ENCODE results near the gene TIMM44. TPM values are rescaled to one million over a fixed set of nuclear protein-coding genes. Genes with fewer than 3 reads are reported as not detected.
"Not testable (repeated sequence)": the region's sequence is repeated elsewhere in the genome, so short reads cannot be mapped to it uniquely, and the experiment has no call there.

Gene TIMM44
- polyA plus RNA-seq, 1 donor: 54.9 TPM

DNA sequence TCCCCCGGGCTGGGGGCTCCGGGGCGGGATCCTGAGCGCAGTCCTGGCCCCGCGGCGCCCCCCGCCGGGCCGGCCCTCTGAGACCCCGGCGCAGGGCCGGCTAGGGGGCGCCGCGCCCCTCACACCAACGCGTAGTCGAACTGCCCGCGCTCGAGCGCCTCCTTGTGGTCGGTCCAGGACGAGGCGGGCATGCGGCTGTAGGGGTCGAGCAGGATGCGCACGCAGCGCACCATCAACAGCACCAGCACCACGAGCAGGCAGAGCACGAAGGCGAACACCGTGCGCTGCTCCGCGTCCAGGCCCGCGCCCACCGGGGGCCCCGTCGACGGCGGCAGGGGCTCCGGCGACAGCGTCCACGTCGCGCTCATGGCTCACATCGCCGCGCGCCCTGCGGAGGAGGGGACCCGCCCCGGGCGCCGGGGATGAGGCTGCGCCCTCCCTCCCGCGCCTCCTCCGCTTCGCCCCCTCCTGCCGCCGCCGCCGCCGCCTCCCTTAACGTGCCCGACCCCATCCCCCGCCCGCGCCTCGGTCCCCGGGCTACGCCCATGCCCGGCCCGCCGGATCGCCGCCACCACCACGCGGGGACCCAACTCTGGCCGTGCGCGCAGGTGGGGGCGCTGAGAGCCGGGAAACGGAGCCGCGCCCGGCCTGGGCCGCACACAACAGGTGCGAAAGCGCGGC, 18.2 kb downstream of the TIMM44 start:
- DNase-seq: peak; percentile 80

DNA sequence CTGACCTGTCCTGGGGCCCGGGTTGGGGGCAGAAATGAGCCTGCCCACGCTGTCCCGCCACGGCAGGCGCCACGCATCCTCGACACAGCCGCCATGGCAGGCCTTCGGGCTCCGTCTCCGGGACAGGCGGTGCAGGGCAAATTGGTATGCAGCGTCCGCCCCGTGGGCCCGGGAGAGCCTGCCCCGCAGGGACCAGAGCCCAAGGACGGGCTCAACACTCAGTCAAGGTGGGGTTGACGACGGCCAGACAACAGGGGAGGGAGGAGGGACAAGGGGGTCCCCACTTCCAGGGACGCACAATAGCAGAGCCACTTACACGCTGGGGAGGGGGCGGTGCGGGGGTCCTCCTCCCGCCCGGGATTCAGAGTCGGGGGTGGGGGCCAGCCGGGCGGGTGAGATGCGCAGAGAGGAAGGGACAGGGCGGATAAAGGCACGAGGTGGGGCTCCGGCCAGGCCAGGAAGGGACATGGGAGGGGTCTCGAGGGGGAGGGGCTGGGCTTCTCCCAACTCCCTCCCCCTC, 18.8 kb downstream of the TIMM44 start:
- DNase-seq: no peak

DNA sequence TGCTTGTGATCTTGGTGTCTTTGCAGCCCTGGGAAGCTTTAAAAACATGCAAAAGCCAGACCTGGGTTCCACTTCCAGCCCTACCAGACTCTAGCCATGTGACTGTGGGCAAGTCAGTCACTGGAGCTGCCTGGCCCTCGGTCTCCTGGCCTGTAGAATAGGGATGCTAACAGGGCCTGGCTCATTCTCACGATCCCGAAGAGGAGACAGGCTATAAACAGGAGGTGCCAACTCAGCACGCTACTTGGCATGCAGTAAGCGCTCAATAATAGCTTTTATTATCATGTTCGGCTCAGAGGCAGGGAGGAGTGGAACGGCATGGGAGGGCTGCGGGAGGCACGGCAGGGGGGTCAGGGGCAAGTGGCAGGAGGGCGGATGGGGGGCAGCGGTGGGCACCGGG, 19.2 kb downstream of the TIMM44 start:
- DNase-seq: no peak

DNA sequence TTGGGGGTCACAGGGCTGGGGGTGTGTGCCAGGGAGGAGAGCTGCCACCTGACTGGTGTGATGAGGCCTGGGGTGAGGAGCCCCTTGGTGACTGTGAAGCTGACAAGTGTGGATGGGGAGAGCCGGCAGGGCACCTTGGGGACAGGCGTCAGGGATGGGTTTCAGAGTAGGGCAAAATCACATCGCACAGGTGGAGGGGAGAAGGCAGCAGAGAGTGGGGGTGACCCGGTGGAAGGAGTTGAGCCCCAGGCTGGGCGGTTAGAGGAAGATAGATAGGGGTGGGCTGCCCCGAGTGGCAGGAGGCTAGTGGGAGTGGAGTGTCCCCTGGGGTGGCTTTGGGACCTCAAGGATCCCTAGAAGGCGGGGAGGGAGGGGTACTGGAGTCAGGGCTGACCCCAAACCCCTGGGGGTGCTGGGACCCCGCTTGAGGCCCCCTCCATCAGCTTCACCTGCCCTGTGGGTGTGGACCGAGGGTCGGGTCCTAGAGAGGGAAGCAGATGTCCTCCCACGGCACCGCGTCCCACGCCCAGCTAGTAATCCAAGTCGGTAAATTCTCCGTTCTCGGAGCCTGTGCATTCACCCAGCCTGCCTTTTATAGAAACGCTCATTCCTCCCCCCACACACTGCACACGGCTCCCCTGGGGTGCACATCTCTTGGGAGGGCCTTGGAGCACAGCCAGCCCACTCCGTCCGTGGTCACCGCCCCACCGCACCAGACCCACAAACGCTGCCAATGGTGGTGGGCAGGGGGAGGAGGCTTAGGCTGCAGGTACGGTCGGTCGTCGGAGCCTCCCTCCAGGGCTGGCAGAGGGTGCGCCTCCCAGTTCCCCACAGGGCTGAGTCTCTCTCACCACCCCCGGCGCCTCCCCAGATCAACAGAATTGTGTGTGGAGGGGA, 19.9 kb downstream of the TIMM44 start:
- DNase-seq: no peak

DNA sequence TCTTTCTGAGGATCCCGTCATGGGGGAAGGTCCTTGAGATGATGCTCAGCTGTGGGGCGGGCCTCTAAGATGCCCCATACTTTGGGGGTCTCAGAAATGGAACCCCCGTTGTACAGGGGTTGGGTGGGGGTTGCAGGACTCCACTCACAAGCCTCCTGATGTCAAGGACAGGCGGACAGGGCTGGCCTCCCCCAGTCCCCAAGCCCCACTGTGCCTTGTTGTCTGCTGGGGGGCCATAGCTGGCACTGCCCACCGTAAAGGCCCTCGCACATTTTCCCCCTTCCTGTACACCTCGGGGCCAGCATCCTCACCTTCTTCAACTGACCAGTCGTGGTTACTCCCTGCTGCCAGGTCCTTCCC, 20.6 kb downstream of the TIMM44 start:
- no peak for DNase-seq

DNA sequence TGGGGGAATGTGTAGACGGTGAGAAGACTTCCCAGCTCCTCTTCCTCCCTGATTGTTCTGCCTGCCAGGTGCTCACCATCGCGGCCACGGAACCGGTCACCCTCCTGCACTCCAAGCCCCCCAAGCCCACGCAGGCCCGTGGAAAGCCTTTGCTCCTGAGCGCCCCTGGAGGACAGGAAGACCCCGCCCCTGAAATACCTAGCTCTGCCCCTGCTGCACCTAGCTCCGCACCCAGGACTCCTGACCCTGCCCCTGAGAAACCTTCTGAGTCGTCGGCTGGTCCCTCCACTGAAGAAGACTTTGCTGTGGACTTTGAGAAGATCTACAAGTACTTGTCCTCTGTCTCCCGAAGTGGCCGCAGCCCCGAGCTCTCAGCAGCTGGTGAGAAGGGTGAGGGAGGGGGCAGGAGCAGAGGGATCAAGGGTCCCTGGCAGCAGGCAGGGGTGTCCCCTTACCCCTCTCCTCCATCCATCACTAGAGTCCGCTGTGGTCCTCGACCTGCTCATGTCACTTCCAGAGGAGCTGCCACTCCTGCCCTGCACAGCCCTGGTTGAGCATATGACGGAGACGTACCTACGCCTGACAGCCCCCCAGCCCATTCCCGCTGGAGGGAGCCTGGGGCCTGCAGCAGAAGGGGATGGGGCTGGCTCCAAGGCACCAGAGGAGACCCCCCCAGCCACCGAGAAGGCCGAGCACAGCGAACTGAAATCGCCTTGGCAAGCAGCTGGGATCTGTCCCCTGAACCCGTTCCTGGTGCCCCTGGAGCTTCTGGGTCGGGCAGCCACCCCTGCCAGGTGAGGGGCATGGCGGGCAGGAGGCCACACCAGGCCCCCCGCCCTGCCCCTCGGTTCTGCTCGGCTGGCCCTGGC, 21.3 kb downstream of the TIMM44 start:
- DNase-seq: no peak

DNA sequence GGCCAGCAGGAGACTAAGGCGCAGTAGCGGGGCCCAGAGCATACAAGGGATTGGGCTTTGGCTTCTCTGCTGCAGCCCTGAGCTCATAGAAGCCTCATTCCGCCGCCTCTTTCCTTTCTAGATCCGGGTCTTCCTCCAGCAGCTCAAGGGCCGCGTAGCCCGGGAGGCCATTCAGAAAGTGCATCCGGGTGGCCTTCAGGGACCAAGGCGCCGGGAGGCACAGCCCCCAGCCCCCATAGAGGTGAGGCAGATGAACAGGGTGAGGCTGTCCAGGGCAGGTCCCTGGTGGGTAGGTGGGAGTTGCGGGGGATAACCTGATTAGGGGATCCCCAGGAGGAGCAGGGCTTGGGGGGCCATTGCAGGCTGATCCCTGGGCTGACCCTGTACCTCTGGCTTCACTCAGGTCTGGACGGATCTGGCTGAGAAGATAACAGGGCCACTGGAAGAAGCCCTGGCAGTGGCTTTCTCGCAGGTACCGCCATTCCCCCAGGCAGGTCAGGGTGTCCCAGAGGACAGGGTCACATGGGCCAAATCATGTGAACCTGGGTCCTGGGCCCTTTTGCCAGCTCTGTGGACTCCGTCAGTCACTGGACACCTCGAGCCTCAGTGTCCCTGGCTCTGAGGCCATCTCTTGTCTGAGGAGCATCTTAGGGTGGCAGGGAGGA, 22.0 kb downstream of the TIMM44 start:
- no peak for DNase-seq

DNA sequence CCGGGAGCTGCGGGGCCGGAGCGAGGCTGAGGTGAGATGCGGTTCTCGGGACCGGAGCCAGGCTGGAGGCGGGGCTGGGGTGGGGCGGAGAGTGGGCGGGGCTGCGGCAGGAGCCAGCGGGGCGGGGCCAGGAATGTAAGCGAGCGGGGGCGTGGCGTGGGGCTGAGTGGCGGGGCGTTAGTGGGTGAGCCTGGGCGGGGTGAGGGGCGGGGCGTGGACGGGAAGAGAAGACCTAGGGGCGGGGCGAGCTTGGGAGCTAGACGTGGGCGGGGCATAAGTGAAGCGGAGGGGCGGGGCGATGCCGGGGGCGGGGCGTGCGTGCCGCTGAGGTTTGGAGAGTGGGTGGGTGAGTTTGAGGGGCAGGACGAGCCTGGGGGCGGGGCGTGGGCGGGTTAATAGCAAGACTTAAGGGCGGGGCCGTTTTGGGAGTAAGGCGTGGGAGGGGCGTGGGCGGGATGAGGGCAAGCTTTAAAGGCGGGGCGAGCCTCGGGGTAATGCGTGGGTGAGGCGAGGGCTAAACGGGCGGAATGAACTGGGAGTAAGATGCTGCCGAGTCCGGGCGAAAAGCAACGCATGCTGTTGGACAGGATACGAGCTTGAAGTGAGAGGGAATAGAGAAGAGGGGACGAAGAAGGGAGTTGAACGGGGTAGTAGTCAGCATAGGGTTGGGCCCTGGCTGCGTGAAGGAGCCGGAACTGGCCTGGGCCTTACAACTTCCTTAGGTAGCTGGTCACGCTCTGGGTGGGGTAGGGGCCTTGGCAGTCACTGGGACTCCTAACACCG, 22.8 kb downstream of the TIMM44 start:
- peak; percentile 95 for DNase-seq

DNA sequence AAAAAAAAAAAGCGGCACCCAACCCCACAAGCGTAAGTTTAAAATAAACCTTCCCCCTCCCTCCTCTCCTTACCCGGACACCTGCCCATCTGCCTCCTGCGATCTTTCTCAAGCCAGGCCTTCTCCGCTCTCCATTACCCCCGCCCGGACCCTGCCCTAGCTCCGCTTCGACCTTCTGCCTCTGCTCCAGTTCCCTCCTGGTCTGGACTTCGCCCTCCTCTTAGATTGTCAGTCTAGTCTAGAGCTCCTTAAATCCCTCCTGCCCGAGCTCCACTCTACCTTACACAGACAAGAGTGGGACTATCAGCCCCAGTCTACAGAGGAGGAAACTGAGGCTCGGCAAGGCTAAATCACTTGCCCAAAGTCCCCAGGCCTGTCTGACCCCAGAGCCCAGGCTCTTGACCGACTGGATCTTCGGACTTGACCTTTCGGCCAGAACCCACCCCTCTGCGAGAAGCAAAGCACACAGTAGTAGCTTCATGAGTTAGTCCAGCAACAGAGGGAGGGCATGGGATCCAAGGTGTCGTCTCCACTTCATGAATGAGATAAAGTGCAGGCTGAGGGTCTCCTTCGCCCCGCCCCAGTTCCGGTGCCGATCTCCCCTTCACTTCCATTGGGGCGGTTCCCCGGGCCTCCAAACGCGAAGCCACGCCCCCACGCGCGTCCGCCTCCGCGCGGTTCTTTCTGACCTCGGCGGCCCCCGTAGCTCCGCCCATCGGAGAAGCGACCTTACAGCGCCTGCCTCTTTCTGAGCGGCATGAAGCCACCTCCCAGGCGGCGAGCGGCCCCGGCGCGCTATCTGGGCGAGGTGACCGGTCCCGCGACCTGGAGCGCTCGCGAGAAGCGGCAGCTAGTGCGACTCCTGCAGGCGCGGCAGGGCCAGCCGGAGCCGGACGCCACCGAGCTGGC, 23.6 kb downstream of the TIMM44 start, which contains the start of gene SNAPC2:
Gene SNAPC2 (plus strand): TSS at position 729 of the 909 bp plus-strand sequence. CDS start 29 bp downstream, at position 758.
- peak; percentile 95 for DNase-seq

DNA sequence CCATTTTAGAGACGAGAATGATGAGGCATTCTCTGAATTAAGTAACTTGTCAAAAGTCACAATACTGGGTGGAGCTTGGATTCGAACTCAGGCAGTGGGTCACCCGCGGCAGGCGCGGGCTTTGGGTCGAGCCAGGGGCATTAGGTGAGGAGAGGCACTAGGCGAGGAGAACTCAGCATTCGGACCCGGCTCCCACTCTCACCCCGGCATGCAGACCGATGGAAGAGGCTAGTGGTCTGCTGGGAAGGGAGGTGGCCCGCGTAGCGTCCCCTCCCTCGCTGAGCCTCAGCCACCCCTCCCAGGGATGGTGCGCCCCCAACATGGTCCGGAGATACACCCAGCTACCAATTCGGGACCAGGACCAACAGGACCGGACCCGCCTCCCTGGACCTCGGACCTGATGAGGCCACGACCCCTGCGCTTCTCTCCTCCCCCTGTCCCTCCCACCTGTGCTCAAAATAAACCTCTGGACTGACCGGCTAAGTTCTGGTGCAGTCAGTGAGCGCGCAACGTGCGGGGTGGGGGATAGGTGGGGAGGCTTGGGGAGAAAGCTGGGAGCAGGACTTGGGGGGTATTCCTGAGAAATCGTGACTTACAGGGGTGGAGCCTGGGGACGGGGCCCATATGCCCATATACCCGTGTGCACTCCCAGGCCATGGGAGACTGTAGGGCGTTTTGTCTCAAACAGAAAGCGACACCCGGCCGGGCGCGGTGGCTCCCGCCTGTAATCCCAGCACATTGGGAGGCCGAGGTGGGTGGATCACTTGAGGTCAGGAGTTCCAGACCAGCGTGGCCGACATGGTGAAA, 24.6 kb downstream of the TIMM44 start:
- DNase-seq: no peak

DNA sequence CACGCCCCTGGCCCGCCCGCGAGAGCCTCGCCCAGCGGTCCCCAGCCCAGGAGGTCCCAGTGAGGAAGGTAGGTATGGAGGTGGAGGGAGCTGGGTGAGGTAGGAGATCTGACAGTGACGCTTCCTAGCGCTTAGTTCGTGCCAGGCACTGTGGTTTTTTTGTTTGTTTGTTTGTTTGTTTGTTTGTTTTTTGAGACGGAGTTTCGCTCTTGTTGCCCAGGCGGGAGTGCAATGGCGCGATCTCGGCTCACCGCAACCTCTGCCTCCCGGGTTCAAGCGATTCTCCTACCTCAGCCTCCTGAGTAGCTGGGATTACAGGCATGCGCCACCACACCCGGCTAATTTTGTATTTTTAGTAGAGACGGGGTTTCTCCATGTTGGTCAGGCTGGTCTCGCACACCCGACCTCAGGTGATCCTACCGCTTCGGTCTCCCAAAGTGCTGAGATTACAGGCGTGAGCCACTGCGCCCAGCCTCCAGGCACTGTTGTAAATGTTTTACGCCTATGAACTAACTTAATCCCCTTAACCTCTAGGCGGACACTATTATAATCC, 25.3 kb downstream of the TIMM44 start:
- DNase-seq: not testable (repeated sequence)

DNA sequence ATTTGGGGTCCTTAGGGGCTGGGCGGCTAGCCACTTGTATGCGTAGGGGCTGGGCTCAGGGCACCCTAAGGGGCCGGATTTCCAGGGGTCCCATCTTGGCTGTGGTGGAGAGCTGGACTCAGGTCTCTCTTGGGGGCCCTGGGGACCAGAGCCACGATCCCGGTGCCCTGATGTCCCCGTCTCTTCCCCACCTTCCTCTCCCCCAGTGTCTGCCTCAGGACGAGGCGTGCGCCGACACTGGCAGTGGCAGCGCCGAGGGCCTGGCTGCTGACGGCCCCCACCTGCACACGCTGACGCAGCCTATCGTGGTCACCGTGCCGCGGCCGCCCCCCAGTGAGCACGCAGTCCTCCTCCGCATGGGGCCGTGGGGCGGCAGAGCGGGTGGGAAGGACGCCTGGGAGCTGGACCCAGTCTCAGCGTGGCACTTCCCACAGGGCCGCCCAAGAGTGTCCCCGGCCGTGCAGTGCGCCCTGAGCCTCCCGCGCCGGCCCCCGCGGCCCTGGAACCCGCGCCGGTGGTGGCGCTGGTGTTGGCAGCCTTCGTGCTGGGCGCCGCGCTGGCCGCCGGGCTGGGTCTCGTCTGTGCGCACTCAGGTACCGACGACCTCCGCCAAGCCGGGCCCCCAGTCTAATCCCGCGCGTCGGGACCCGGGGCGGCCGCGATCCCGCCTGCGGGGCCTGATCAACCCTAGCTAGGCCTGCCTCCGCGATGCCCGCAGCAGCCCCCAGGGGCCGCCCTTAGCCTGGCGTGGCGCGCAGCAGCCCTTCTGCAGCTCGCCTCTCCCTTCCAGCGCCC, 26.0 kb downstream of the TIMM44 start:
- DNase-seq: no peak

DNA sequence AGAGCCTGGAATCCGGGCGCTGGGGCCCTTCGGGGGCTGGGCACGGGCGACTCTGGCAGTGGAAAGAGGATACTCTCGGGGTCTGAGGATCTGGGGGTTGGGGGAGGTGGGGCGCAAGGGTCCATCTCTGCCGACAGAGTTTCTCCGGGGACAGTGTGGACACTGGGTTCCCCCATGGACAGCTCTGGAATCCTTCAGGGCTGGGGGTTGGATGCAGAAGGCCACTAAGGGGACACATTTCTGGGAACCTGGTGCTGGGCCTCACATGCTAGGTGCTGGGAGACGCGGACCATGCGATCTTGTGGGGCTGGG, 26.6 kb downstream of the TIMM44 start:
- DNase-seq: no peak

DNA sequence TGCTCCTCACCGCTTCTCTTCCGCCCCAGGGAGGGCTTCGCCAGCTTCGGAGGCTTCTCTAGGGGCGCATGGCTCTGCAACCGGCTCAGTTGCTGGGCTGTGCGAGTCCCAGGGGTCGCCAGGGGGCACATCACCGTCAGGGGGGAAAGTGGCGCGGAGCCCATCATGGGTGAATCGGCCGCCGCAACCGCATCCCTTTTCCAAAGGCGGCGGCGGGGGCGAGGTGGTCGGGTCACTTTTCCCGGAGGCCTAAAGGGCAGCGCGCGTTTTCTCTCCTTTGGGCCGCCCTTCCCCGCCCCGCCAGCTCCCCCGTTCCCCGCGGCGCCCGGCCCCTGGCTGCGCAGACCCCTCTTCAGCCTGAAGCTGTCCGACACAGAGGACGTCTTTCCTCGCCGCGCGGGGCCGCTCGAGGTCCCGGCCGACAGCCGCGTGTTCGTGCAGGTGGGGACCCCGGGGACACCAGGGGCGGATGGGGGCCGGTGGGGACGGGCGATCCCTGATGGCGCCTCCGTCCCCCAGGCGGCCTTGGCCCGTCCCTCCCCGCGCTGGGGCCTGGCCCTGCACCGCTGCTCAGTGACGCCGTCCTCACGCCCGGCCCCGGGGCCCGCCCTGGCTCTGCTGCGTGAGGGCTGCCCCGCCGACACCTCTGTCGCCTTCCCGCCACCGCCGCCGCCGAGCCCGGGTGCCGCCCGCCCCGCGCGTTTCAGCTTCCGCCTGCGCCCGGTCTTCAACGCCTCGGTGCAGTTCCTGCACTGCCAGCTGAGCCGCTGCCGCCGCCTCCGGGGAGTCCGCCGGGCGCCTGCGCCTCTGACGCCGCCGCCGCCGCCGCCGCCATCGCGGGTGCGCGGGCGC, 27.1 kb downstream of the TIMM44 start:
- no peak for DNase-seq

DNA sequence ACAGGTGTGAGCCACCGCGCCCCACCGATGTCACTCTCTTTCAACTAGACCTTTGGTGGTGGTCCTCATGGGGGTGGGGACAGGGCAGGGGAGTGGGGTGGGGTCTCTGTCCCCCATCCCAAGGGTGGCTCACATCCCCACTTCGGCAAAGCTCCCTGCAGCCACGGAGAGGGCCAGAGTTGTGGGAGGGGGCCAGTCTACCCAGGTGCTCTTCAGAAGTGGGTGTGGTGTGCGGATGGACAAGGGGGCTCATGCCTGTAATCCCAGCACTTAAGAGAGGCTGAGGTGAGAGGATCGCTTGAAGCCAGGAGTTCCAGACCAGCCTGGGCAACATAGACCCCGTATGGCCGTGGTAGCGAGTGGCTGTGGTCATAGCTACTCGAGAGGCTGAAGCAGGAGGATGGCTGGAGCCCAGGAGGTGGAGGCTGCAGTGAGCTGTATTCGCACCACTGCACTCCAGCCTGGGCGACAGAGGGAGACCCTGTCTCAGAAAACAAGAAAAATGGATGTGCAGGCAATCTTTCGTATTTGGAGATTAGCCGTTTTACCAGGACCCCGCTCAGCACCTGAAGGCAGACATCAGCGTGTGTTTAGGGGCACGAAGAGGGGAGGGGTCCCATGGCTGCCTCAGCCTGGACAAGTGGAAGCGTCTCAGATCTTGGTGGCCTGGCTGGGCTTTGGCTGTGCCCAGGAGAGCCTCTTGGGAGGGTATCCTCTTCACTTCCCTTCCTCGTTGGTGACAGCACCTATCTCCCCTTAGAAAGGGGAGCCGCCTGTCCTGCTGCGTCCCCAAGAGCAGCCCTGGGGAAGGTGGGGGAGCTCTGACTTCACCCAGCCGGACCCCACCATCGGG, 28.0 kb downstream of the TIMM44 start:
- DNase-seq: no peak

DNA sequence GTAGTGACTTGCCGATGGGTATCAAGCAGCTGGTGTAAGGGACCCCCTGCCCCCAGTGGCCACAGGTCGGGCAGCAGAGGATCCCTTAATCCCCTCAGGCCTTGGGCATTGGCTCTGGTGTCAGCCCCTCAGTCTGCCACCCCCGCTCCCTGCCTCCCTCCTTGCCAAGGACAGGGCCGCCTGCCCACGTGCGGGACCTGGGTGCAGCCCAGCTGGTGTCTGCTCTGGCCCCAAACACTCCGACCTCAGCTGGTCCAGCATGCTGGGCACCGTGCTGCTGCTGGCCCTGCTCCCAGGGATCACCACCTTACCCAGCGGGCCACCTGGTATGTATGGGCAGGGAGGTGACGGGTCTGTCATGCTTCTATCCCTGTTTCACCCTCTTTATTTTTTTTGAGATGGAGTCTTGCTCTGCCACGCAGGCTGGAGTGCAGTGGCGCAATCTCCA, 28.8 kb downstream of the TIMM44 start, which contains the start of gene TGFBR3L:
Gene TGFBR3L (plus strand): TSS at position 233 of the 448 bp plus-strand sequence.
- no peak for DNase-seq

All from hindlimb muscle (tissue), 1 donor.